GM18498 (cell line): ENCODE results near the gene LRRC4B.

Source experiments
- ATAC-seq: cut with Tn5 transposase; IDR thresholded peaks from one replicate; pipeline ENCODE4 v1.9.1; 2021; ENCODE audit warnings: mild to moderate bottlenecking, moderate library complexity; ENCODE audit not compliant: unreplicated experiment

LRRC4B gene

DNA sequence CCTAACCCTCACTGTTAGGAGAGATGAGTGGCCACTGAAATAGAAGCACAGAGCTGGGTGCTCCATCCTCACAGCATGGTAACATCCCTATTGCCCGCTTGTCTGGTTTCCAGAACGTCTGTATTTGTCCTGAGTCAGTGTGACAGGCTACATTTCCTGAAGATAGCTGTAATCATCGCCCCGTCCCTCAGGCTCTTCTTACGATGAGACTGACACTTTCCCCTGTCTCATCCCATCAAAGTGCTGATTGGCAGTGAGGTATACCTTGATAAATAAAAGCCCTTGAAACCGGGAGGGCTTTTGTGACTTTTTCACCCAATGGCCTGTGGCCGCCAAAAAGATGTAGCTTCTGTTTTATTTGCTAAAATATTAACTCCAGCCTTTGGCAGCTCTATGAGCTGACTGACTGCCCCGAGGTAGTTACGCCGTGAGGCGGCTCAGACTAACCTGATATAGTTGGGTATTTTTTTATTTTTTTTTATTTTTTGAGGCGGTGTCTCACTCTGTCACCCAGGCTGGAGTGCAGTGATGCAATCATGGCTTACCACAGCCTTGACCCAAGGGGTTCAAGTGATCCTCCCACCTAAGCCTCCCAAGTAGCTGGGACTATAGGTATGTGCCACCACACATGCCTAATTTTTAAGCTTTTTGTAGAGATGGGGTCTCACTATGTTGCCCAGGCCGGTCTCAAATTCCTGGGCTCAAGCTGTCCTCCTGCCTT, 5.7 kb upstream of the LRRC4B start:
- no peak for ATAC-seq

DNA sequence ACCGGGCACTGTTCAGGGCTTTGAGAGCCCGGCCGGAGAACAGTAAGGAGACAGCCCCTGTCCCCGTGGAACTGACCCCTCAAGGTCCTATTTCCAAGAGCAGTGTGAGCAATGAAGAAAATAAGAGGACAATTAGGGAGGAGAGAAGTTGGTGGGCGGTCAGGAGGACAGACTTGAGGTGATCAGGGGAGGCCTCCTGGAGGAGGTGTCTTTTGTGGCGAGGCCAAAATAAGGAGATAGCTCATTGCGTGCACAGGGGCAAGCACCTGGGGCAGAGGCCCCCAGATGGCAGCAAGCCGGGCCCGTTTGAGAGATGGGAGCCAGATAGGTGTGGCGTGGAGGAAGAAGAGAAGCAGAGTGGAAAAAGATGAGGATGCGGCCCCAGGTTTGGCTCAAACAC, 2.8 kb upstream of the LRRC4B start:
- ATAC-seq, result no peak

DNA sequence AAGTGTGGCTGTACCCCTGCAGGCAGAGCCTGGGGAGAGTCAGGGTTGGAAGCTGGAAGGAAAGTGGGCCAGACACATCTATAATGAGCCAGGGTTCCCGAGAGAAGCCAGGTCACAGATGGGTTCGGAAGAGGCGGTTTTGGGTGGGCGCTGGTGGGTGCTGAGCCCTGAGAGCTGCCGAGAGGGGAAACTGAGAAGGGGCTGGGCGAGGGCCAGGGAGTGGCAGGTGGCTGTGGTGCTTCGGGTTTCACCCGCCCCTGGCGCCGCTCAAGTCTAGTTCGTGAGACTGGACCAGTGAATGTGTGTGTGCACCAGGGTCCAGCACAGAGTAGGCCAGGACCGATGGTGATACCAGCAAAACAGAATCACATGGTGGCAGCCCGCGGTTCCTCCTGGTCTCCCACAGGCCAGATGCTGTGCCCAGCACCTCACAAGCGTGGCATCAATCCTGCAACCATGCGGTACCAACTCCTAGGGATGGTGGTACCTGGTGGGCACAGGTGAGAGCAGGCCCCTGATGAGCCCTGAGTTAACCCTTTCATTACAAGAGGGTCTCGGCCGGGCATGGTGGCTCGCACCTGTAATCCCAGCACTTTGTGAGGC, 1.8 kb upstream of the LRRC4B start:
- no peak for ATAC-seq

DNA sequence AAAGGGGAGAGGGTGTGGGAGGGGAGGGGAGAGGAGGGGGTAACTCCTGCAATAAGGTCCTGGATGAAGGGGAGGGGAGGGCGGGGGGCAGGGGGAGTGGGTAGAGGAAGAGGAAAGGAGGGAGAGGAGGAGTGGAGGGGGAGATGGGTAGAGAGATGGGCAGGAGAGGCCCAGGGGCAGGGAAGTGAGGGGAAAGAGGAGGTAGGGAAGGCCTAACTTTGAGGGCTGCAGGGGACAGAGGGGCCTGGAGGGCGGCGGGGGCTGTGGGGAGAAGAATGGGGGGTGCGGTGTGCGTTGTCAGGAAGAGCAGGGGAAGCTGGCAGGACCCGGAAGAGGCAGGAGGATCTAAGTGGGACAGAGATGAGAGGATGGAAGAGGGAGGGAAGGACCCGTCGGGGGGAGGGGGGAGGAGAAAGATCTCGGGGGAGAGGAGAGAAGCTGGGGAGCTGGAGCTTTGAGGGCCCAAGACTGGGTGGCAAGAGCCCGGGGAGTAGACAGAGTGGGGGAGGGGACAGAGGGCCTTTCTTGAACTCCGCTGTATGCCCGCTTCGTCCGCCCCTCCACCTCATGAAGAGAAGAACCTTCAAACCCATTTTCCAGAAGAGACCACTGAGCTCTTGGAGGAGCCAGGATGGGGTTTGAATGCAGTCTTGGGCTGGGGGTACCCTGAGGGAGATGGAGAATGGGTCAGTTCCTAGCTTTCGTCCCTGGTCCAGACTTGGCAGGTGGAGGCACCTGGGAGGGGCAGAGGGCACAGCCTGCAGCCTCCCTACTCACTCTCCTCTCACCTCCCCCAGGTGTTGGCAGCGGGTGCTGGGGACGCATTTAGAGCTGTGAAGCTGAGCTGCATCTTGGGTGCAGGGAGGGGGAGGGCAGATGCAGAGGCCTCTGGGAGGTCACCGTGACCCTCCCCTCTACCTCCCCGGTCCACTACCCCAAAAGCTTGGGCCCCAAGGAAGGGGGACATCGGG, 778 bp upstream of the LRRC4B start:
- ATAC-seq, result no peak

DNA sequence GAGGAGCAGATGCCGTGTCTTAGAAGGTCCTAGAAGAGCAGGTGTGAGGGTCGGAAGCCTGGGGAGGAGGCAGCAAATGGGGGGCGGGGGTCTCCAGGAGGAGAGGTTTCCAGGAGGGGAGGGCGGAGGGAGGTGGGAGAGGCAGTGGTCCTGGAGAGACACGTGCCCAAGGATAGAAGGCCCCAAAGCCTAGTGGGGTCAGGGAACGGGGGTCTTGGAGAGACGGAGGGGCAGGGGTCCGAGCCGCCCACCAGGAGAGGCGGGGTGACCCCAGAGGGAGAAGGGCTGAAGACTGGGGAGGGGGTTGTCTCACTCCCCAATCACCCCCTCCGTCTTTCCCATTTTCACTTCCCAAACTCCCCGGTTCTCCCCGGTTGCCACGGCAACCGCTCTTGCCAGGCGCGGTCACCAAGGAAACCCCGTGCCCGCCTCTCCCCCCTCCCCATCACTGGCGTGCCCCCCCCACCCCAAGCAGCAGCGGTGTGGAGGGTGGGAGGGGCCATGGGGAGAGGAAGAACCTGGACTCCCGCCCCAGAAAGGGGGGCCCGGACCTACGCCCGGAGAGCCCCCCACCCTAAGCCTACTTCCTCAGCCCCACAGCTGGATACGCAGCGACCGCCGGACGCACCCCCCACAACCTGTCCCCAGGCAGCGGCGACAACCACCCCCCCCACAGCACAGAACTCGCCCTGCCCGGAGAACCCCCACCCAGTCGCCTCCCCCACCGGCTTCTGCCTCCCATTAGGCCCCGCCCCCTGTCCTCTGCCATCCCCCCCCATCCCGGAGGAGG, 988 bp downstream of the LRRC4B start:
- ATAC-seq, result no peak

DNA sequence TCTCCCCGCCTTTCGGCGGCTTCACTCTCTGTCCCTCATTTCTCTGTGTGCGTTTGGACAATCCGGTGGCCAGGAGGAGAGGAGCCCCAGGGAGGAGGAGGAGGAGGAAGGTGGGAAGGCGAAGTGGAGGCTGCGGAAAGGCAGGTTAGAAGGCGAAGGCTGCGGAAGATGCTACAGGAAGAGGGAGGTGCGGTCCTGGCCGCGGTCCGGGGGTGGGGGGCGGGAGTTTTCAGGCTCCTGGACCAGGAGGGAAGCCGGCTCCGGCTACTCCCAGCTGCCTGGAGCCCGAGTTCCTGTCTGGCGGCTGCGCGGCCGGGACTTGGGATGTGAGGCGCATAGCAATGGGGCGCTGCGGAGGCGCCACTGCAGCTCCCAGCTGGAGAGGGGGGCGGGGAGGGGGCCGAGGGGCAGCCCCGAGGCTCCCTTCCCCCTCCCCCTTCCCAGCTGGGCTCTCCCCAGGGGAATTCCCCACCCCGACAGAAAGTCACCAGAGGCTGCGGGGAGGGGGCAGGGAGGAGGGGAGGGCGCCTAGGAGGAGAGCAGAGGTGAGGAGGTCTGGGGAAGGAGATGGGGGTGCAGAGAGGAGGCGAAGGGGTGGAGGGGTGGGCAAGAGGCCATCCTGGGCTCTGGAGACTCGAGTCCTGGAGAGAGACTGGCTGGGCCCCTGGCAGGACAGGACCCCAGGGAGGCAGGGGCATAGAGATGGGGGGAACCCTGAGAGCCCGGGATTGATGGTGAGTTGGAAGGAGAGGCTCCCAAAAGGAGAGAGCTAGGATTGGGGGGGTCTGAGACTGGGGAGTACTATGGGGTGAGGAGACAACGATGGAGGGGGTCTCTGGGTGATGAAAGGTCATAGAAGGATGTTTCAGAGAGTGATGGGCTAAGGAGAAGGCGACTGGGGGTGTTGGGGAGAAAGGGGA, 2.0 kb downstream of the LRRC4B start:
- no peak for ATAC-seq

DNA sequence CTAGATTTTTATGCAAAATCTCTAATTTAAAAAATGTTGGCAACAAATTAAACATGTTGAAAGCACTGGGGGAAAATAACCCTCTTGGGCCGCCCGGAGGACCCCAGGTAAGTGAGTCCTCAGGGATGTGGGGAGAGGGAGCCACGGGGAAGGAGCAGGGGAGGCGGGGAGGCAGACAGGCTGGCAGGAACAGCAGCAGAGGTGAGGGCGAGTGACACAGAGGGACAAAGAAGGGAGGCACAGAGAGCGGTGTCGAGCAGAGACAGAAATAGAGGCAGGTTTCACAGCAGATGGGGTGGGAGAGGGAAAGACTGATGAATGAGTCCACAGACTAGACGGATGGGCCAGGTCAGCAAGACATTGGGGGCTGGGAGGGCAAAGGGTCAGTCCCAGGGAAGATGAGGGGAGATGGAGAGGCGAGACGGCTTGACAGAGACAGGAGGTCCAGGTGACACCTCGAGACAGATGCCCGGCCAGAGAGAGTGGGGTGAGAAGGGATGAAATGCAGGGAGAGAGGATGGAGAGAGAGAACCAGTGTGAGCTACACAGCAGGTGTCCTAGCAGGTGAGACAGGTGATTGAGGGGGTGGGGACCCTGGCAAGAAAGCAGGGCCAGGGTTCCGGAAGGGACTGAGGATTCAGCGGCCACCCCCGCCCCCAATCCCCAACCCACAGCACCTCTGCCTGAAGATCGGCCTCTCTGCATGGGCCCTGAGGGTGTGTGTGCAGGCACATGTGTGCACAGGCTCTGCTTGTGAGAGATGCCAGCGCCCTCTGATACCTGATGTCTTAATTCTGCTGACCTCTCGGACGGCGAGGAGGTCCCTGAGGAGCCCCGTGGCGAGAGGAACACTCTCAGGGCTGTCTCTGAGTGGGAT, 3.8 kb downstream of the LRRC4B start:
- ATAC-seq, result no peak

DNA sequence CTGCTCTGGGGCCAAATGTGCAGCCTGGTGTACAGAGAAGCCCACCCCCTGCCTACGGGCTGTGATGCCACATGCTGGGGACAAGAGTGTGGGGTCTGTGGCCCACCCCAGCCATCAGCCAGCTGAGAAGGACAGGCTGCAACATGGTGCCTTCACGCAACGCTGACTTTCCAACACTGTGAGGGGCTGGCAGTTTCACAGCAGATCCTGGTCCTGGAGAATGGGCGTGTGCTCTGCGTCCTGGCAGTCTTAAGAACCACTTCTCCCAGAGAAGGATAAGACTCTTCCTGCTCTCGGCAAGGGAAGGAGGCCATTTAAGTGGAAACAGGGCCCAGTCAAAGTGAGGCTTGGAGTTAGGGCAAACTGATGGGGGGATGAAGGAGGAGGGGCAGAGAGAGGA, 4.6 kb downstream of the LRRC4B start:
- no peak for ATAC-seq

DNA sequence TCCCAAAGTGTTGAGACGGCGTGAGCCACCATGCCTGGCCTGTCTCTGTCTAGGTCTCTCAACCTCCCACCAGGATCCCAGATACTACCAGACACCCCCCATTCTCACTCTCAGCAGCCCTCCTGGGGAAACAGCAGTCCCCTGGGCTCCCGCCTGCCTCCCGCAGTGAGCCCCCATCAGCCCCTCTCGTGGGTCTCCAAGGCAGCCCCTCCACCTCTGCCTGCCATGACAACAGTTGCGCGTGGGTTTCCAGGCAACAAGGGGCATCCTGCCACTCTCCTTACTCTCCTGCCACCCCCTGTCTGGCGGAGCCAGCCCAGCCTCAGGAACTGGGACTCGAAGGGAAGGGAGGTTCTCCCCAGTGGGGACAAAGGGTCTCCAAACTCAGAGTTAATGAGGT, 5.2 kb downstream of the LRRC4B start:
- ATAC-seq, result no peak

DNA sequence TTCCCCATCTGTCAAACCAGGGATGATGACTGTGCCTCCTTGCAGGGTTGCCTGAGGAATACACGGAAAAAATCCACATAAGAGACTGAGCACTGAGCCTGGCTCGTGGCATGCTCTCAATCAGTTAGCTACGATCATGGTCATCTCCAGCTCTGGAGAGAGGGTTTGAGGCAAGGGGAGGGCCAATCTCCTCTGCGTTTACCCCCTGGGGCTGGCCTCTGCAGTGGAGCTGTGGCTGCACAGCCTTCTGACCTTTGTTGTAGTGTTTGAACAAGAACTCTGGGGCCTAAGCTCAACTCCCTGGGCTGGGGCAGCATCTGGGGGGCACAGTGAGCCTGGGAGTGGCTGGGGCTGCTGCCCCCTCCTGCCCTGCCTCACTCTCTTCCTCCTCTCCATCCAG, 5.9 kb downstream of the LRRC4B start:
- no peak for ATAC-seq

DNA sequence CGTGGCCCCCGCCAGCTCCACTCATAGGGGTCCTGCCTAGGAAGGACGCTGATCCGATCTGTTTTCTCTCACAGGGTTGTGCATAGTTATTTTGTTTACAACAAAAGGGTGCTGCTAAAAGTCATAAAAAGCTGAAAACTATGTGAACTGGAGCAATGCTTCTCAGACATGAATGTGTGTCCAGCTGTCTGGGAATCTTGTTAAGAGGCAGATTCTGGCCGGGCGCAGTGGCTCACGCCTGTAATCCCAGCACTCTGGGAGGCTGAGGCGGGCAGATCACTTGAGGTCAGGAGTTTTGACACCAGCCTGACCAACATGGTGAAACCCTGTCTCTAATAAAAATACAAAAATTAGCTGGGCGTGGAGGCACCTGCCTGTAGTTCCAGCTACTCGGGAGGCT, 8.6 kb downstream of the LRRC4B start:
- ATAC-seq, result no peak

DNA sequence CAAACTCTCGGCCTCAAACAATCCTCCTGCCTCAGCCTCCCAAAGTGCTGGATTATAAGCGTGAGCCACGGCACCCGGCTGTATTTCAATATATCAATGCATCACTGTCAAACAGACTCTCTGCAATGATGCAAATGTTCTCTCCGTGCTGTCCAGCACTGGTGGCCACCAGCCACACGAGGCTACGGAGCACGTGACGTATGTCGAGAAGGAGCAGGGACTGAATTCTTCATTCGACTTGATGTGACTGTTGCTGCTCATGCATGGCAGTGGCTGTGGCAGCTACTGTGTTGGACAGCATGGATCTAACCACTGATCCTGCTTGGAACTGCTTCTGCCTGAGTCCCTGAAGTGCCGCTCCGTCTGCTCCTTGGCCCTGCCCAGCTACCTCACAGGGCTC, 9.8 kb downstream of the LRRC4B start:
- ATAC-seq, result no peak

DNA sequence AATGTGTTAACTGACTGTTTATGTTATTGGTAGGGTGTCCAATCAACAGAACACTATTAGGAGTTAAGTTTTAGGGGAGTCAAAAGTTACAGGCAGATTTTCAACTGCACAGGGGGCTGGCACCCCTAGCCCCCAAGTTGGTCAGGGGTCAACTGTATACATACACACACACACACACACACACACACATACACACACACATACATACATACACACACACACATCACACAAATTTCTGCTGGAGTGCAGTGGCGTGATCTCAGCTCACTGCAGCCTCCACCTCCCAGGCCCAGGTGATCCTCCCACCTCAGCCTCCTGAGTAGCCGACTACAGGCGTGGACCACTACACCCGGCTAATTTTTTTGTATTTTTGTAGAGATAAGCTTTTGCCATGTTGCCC, 10.2 kb downstream of the LRRC4B start:
- ATAC-seq, result no peak

DNA sequence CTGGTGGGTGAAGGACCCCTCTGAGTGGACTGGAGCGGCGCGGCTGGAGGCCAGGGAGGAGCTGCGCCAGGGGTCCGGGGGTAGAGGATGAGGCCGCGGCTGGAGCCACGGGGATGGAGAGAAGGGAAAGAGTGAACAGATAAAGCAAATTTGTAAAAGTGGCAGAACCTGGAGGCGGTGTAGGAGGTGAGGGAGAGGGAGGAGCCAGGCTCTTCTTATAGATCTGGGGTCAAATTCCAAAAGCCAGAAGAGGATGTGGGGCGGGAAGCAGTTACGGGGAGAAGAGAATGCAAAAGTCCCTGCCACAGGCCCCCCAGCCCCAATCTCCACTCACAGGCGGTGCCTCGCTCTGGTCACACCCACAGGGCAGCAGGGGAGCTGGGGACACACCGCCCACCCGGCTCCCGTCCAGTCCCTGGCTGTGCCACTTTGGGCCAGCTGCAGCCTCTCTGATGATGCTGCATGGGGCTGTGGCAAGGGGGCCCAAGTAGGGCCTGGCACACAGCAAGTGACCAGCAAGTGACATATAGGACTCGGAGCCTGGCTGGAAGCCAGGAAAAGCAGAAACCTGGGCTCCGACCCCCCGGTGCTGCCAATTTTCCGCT, 11.1 kb downstream of the LRRC4B start:
- no peak for ATAC-seq

DNA sequence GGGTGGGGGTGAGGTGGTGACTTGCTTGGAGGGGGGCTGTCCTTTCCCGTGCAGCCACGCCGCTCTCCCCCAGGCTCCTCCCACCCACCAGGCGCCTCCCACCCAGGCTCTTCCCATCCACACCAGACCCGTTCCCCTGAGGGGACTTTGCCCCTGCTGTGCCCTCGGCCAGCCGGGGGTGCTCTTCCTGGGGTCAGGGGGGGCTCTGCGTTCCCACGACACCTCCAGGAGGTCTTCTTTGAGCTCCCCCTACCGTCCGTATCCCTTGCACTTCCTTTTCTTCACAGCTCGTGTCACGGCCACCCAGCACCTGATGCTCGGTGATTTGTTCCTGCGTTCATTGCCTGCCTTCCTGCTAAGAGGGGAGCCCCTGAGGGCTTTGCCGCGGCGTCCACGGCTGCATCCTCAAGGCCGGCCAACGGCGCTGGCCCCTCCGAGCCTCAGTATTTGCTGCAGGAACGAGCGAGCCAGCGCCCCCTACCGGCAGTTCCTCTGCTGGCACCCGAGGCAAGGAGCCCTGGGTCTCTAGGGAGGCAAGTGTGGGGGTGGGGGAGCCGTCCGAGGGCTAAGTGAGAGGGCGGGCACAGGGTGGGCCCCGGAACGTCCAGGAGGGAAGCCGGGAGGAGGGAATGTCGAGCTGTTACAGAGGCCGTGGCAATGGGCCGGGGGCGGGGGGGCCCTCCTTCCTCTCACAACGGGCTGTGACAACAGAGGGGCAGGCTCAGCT, 11.8 kb downstream of the LRRC4B start:
- ATAC-seq, result no peak

DNA sequence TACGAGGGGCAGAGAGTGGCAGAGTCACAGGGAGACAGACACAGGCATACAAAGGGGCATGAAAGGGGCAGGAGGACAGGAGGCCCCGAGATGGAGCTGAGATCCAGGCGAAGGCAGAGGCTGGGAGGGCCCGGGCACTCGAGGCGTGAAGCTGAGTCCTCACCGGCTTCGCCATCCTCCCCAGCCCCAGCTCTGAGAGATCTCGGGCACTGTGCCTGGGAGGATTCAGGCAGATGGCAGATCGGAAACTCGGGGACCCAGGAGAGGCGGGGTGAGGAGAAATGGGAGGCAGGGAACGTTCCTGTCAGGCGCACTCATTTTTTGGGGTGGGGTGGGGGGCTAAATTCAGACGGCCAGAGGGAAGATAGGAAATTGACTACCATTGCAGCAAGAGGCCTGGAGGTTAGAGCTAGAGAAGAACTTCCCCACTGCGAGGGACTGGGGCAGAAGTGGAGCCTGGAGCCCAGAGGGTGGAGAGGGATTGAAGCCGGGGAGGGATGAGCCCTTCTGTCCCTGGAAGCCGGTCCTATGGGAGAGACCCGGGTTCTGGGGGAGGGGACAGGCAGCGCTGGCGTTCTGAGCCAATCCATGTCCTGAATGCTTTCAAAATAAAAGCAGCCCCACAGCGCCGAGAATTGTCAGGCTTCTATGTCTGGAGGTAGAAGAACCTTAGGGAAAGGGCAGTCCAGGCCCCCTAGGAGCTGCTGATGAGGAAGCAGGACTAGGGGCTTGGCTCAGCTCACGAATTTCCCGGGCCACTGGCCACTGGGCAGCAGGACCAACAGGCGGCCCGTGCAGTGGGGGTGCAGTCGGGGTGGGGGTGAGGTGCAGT, 12.6 kb downstream of the LRRC4B start:
- ATAC-seq, result no peak

DNA sequence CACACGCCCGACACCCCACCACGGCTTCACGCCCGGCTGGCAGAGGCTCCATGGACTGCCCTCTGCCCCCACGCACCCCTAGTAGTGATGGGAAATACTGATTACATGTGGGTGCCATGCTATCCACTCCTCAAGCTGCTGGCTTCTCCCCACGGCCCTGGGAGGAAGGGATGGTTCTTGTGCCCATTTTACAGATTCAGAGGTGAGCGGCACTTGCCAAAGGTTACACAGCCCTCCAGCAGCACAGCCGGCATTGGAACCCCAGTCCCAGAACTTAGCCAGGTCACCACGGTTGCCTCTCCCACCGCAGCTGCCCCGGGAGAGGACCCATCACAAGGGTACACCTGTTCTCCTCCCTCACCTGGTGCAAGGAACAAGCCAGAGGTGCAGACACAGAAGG, 13.2 kb downstream of the LRRC4B start:
- no peak for ATAC-seq
